ENCODE results near the gene ABTB2.

The ABTB2 gene

DNA sequence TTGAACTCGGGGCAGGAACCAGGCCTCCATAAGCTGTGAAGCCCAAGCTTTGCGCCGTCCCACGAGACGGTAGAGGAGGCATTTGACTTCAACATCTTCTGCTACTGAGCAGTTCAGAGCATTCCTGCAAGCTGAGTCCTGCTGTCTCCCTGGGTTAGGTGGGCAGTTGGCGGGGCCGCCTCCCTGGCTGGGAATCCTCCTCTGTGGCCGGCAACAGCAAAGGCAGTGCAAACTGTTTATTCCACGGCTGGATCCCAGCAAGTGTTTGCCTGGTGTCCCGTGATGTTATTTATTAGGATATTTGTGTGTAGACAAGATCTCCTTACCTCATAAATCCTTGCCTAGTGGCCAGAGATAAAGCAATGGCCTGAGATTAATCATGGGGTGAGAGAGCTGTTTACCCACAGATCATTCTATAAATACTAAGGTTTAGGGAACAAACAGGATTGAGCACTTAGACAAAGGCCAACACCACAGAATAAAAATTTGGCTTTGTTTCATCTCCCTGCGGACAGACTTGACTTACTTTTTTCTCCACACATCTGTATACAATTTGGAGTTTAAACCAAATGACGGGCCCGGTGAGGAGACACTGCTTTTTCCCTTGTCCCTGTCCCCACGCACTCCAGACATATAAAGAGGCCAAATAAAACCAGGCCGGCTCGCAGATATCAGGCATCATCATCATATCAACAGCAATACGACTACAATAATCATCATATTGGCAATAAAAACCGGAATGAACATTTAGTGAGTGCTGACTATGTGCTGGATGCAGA lies 189.0 kb downstream of the ABTB2 start:
- no peak for DNase-seq (ENCODE audit: low read depth, low spot score)

DNA sequence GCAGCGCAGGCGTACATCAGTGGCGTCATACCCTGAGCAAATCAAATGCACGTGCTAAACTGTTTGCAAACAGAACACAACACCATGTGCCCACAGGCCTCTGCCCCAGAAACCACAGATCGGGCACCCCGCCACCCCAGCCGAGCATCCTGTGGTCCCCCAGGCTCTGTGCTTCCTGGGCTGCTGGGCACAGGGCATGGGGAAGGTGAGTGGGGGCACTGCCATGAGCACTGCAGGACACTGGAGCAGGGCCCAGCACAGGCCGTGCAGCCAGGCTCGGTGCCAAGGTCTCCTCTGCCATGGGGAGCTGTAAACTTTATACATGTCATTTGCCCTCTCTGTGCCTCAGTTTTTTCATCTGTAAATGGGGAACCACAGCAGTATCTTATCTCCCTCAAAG lies 189.8 kb downstream of the ABTB2 start:
- no peak for DNase-seq (ENCODE audit: low read depth, low spot score)

DNA sequence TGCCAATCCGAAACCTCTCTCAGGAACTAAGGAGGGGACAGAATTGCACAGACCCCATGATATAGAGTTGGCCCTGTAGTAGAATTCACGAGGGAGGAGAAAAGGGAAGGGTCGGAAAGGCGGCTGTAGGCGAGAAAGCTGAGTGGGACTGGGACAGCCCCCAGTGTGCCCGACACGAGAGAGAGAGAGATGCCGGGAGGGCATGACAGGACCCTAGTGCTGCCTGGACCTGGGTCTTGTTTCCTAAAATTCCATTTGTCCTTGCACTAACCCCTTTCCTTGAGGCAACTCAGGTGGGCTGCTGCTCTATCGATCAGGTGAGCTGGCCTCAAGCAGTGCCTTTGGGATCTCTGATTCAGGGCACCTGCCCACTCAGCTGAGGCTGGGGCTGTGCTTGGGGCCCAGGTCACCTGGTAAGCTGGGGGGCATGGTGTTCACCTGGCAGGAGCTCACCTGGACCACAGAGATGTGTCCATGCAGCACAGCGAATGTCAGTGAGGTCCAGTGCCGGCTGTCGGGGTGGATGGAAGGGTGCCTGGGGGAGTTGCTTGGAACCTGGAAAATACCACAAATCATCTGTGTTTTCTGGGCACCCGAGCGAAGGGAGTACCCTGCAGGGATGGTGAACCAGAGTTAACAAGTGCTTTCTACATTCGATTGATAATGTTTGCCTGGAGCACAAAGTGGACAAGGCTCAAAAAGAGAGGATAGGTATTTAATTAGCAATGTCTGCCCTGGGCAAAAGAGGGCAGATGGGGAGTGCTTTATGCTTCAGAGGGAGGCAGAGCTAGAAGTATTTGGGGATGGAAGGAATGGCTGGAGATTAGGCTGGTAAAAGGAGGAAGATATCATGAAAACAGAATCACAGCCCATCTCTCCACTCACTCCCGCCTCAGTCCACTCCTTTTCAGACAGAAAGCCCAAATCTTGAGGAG lies 190.7 kb downstream of the ABTB2 start:
- no peak for DNase-seq (ENCODE audit: low read depth, low spot score)

- DNase-seq (ENCODE audit: low read depth, low spot score) = no peak
These were observed 191.8 kb downstream of the ABTB2 start for GRCh38 chr11:34165786-34166555.

DNA sequence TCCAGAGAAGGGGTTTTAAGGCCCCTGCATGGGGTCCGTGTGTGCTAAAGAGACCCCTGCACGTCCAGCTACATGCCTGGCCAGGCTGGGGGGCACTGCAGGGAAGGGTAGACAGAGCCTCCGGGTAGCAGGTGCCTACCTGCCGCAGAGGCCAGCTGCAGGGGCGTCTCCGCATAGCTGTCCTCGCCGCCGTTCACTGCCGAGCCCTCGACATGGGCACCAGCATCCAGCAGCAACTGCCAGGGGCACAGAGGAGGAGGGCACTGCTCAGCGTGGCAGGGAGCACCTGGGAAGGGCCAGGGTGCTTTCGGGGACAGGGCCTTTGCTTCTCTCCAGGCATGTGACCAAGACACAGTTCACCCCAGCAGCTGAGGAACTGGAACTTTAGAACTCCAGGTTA lies 192.7 kb downstream of the ABTB2 start:
- no peak for DNase-seq (ENCODE audit: low read depth, low spot score)

- DNase-seq (ENCODE audit: low read depth, low spot score) = no peak
These were observed 195.0 kb downstream of the ABTB2 start for GRCh38 chr11:34162856-34163255.

DNA sequence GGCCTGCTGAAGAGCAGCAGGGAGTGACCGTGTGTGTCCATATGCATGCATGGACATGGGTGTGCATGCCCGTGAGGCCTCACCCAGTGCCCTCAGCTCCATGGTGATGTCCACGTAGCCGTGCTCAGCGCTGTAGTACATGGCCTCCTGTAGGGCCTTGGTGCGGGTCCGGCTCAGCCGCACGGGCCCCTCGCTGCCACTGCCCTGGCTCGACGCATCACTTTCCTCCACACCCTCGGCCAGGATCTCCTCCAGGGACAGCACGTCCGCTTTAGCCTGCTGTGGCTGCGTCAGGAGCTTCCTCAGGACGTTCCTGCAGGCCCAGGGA lies 195.4 kb downstream of the ABTB2 start:
- no peak for DNase-seq (ENCODE audit: low read depth, low spot score)

GRCh38 chr11:34161812-34162492 lies 195.9 kb downstream of the ABTB2 start:
- DNase-seq (ENCODE audit: low read depth, low spot score) = no peak

GRCh38 chr11:34161361-34161760 lies 196.4 kb downstream of the ABTB2 start:
- DNase-seq (ENCODE audit: low read depth, low spot score) = no peak

DNA sequence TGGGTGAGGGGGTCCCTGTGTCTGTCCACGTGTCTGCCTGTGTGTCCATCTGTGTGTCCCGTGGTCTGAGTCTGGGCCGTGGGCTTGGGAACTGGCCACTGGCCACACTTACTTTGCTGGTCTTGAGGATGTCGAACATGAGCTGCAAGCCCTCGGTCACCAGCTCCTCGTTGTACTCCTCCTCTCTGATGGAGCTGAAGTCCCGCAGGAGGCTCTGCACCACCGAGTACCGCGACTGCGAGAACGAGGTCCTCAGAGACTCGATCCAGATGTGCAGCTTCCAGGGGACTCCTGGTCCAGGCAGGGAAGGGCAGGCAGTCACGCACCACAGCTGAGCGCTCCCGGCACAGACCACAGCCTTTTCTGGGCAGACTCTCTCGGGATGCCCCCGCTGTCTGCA lies 197.0 kb downstream of the ABTB2 start:
- no peak for DNase-seq (ENCODE audit: low read depth, low spot score)

- DNase-seq (ENCODE audit: low read depth, low spot score) = no peak
These were observed 197.6 kb downstream of the ABTB2 start for GRCh38 chr11:34160049-34160721.

DNA sequence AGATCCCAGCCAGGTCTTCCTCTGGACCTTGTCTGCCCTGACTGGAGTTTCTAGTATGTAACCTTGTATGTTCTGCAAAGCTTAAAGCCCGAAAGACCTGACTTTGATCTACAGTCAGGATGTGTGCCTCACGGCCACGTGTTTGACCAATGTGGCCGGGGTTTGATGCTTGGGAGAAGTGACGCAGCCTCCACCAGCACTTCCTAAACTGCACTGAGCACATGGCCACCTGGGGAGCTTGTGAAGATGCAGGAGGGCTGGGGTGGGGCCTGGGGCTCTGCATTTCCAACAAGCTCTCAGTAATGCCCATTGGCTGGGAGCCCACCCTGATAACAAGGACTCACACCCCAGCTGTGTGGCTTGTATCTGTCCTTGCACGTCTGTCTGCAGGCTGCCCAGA lies 199.1 kb downstream of the ABTB2 start:
- DNase-seq (ENCODE audit: low read depth, low spot score) = no peak

DNA sequence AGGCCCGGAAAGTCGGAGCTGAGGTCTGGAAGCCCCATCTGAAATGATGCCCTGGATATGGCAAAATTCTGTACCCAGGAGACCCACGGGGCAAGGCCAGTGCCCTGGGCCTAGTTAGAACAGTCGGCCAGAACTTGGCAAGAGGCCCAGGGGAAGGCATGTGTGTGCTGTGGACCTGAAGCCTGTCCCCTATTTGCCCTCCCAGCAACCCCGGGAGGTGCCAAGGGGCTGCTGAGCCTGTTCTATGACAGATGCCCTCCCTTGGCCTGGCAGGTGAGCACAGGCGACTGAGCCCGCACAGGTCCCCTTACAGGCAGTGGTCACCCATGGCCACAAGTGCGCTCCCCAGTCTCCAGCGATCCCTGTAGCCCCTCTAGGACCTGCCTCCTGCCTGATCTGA lies 200.6 kb downstream of the ABTB2 start:
- DNase-seq (ENCODE audit: low read depth, low spot score) = no peak

DNA sequence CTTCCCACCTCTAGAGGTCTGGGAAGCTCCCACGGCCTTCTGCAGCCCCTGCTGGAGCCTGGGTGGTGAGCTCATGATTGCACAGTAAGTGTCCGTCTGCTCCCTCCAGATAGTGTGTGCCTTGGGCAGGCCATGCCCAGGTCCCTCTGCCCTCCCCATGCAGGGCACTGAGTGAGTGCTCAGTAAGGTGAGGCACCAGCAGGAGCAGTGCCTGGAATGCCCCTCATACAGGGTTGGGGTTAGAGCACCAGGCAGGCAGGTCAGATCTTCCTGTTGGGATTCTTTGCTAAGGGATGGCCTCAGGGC lies 202.1 kb downstream of the ABTB2 start:
- DNase-seq (ENCODE audit: low read depth, low spot score) = no peak

DNA sequence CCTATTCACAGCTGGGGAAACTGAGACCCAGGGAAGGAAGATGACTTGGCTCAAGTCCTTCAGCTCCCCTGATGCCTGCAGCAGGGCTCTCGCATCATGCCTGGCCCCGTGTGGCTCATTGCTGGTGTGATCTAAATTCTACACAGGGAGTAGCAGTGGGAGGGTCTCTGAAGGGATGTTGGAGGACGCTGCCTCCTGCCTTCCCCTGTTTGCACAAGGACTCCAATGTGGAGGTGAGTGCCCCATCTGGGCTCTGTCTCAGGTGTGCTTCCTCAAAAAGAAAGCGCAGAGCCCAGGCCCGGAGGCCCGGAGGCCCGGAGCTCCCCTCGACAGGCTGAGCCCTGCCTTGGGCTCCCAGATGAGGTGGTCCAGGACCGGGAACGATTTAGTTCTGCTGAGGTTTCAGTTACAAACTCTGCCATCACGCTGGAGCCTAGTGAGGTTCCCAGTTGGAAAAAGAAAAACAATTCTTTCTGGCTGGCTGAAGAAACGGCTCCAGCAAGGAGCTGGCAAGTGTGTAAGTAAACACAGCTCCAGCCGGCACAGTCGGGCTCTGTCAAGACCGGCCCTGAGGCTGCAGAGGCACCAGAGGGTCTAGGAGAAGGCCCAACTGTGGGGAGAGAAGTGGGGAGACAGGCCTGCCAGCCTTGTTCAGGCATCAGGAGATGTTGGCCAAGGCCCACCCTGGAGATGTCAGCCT lies 202.6 kb downstream of the ABTB2 start:
- DNase-seq (ENCODE audit: low read depth, low spot score) = no peak

- DNase-seq (ENCODE audit: low read depth, low spot score) = no peak
These were observed 203.5 kb downstream of the ABTB2 start for GRCh38 chr11:34154059-34154875.

GRCh38 chr11:34151916-34152845 lies 205.6 kb downstream of the ABTB2 start:
- DNase-seq (ENCODE audit: low read depth, low spot score) = no peak

DNA sequence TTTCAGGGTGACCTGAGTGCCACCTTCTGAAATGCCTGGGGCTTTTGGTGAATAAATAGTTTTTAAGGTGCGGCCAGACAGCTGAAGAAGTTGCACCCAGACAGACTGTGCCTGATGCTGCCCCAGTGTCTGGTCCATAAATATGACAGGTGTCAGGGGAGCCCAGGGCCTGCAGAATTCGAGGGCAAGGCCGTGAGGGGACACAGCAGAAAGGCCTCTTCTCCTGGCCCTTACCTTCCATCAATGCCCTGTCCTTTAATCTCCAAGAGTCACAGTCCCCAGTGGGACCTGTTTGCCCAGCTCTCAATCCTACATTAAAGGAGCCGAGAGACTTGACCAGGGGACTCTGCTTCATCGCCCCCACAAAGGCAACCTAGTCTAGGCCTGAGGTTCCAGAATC lies 206.6 kb downstream of the ABTB2 start:
- DNase-seq (ENCODE audit: low read depth, low spot score) = no peak

All from brain pericyte (primary cell).